ENCODE measurements around the gene RNF5.

DNA sequence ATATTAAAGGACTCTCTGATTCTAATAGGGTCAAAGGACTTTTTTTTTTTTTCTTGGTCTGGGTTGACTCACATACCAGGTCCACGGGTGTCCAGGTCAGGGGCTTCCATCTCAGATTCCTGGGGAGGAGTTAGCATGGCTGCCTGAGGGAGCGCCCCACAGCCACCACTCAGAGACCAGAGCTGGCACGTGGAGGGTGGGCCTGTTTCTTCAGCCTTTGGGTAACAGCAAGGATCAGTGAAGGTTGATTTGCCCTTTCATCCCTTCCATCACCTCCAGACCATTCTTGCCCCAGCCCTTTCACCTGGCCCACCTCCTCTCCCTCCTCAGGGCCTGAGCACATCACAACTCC lies 20.1 kb downstream of the RNF5 start:
- TF ChIP-seq POLR2AphosphoS5 (IDR thresholded peaks at IDR 0.05) = no peak
- TF ChIP-seq, protein P1, sequence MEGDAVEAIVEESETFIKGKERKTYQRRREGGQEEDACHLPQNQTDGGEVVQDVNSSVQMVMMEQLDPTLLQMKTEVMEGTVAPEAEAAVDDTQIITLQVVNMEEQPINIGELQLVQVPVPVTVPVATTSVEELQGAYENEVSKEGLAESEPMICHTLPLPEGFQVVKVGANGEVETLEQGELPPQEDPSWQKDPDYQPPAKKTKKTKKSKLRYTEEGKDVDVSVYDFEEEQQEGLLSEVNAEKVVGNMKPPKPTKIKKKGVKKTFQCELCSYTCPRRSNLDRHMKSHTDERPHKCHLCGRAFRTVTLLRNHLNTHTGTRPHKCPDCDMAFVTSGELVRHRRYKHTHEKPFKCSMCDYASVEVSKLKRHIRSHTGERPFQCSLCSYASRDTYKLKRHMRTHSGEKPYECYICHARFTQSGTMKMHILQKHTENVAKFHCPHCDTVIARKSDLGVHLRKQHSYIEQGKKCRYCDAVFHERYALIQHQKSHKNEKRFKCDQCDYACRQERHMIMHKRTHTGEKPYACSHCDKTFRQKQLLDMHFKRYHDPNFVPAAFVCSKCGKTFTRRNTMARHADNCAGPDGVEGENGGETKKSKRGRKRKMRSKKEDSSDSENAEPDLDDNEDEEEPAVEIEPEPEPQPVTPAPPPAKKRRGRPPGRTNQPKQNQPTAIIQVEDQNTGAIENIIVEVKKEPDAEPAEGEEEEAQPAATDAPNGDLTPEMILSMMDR (IDR thresholded peaks at IDR 0.05) = no peak
- TF ChIP-seq POLR2A (IDR thresholded peaks at IDR 0.05) = no peak
- no peak for TF ChIP-seq EP300 (IDR thresholded peaks at IDR 0.05)

Data from gastroesophageal sphincter (tissue), 3 donors.